NCI-H524 treated with DMSO at 0.1 percent for 48 hours (cell line): ENCODE data around the gene SPATC1L.

Experiments used
- DNase-seq: peaks from one replicate; lab custom pipeline; 2025; lab: John Stamatoyannopoulos, UW

SPATC1L gene

GRCh38 chr21:46119144-46119636 lies 65.1 kb downstream of the SPATC1L start:
- DNase-seq, result no peak

GRCh38 chr21:46118316-46119143 lies 65.7 kb downstream of the SPATC1L start:
- no peak for DNase-seq

GRCh38 chr21:46117586-46118315 lies 66.5 kb downstream of the SPATC1L start:
- no peak for DNase-seq

- DNase-seq, result no peak
These were observed 67.3 kb downstream of the SPATC1L start for GRCh38 chr21:46116776-46117585.

- no peak for DNase-seq
These were observed 68.0 kb downstream of the SPATC1L start for GRCh38 chr21:46116189-46116775.

- no peak for DNase-seq
These were observed 68.6 kb downstream of the SPATC1L start for GRCh38 chr21:46115441-46116188.

- no peak for DNase-seq
These were observed 69.3 kb downstream of the SPATC1L start for GRCh38 chr21:46114963-46115362.

GRCh38 chr21:46113497-46114176 lies 70.6 kb downstream of the SPATC1L start:
- no peak for DNase-seq

GRCh38 chr21:46112725-46113215 lies 71.5 kb downstream of the SPATC1L start:
- no peak for DNase-seq

- DNase-seq, result no peak
These were observed 72.2 kb downstream of the SPATC1L start for GRCh38 chr21:46111857-46112724.

GRCh38 chr21:46111193-46111571 lies 73.1 kb downstream of the SPATC1L start:
- no peak for DNase-seq
